ENCODE data around the gene SH2D4B.

DNA sequence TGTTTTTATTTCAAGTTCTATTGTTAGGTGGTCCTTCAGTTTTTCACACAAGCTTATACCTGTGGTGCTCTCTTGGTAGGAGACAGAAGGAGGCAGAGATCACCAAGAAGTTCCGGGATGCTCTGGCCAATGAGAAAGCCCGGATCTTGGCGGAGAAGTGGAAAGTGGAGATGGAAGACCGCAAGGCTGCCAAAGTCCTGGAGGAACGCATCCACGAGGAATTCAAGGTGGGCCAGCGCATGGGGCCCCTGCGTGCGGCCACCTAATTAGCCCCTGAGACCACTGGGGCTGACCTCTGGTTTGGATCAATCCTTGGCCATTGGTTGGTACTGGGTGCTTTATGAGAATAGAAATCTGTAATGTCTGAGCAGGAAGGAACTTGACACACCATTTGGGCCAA is 33.6 kb downstream of the SH2D4B start:
- TF ChIP-seq, protein P1, sequence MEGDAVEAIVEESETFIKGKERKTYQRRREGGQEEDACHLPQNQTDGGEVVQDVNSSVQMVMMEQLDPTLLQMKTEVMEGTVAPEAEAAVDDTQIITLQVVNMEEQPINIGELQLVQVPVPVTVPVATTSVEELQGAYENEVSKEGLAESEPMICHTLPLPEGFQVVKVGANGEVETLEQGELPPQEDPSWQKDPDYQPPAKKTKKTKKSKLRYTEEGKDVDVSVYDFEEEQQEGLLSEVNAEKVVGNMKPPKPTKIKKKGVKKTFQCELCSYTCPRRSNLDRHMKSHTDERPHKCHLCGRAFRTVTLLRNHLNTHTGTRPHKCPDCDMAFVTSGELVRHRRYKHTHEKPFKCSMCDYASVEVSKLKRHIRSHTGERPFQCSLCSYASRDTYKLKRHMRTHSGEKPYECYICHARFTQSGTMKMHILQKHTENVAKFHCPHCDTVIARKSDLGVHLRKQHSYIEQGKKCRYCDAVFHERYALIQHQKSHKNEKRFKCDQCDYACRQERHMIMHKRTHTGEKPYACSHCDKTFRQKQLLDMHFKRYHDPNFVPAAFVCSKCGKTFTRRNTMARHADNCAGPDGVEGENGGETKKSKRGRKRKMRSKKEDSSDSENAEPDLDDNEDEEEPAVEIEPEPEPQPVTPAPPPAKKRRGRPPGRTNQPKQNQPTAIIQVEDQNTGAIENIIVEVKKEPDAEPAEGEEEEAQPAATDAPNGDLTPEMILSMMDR (IDR thresholded peaks at IDR 0.05): no peak
- TF ChIP-seq EP300 (IDR thresholded peaks at IDR 0.05): no peak
- TF ChIP-seq POLR2AphosphoS5 (IDR thresholded peaks at IDR 0.05): no peak
